Stimulated activated CD8-positive, alpha-beta memory T cell treated with anti-CD3 and anti-CD28 coated beads, Interleukin-15, amount 100 ng/mL, for 4 hours (primary cell): ENCODE data around the gene EPO.
A peak's percentile ranks its signal among the peaks of the same experiment; 100 is the strongest.

Experiments used
- DNase-seq, 2 donors: peaks; one replicate each; pipeline ENCODE4 v3.0.0-alpha.2; 2020; ENCODE audit warnings: low read depth in 2 of 2

Gene EPO

DNA sequence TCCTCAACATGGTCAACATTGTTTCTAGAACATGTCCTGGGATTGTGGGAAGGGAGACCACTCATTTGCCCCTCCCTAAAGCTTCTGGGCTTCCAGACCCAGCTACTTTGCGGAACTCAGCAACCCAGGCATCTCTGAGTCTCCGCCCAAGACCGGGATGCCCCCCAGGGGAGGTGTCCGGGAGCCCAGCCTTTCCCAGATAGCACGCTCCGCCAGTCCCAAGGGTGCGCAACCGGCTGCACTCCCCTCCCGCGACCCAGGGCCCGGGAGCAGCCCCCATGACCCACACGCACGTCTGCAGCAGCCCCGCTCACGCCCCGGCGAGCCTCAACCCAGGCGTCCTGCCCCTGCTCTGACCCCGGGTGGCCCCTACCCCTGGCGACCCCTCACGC is at the start of gene EPO:
Gene EPO, plus strand, starts transcription at position 190 of the 392 bp plus-strand sequence. CDS start 513 bp downstream, outside the sequence.
- DNase-seq, result no peak

DNA sequence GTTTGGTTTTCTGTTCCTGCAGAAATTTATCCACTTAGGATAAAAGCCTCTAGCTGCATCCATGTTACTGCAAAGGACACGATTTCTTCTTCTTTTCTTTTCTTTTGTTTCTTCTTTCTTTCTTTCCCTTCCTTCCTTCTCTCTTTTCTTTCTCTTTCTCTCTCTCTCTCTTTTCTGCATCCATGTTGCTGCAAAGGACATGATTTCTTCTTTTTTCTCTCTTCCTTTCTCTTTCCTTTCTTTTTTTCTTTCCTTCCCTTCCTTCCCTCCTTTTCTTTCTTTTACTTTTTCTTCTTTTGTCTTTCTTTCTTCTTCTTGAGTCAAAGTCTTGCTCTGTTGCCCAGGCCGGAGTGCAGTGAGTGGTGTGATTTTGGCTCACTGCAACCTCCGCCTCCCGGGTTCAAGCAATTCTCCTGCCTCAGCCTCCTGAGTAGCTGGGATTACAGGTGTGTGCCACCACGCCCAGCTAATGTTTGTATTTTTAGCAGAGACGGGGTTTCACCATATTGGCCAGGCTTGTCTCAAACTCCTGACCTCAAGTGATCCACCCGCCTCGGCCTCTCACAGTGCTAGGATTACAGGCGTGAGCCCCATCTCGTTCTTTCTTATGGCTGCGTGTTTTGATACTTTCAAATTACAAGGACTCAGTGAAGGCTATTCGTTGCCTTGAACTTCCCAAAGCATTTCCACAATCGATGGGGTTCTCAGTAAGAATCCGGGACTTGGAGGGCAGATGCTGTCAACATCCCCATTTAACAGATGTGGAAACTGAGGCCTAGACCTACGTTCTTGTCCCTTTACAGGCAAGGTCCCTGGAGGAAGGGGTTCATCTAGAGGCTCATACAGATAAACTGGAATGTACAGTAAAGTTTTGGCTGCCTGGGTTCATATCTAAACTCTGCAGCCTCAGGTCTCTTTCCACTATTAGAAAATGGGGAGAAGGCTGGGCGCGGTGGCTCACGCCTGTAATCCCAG is 48.6 kb upstream of the EPO start:
- no peak for DNase-seq

DNA sequence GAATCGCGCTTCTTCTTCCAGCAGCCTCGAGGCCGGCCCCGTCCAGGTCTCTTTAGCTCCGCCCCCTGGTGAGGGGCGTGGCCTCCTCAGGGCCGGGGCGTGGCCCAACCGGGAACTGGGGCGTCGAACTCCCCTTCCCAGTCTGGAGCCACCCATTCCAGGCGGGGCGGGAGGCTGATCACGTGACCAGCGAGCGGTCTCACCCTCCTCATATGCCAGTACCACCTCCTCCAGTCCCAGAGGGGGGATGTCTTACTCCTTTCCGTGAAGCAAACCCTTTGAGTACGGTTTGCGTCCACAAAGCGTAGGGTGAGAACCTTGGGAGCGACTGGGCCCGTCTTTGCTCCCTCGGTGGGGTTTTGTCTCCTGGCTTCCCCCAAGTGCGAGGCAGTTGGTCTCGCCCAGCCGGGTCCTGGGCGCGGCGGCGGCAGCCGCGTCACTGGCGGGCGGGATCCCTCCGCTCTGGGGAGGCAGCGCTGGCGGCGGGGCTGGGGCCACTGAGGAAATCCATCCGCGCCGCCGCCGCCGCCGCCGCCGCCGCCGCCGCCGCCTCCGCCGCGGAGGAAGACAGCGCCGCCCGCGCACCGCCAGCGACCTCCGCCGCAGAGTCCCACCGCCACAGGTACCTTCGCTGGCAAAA is 46.8 kb upstream of the EPO start, which contains the start of gene GNB2:
Gene GNB2, plus strand, starts transcription at position 439 of the 640 bp plus-strand sequence. CDS start 2,526 bp downstream, outside the sequence.
- DNase-seq, result peak; percentile 95 to 97

DNA sequence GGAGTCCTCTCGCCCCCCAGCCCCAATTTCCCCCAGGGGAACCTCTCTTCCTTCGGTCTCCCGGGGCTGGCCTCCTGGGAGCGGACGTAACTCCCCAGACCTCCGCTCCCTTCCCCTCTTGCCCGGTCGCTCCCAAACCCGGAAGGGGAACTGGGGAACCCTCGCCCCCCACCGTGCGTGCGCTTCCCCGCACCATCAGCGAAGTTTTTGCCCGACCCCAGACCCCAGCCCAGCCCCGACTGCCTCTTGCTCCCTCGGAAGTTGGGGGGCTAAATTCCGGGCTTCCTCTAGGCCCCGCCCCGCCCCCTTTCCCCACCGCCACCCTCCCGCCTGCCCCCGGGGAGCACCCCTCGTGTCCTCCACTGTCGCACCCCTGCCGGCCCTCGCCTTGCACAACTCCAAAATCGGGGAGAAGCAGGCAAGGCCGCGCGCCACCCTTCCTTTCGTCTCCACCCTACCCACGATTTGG is 46.3 kb upstream of the EPO start:
- no peak for DNase-seq

DNA sequence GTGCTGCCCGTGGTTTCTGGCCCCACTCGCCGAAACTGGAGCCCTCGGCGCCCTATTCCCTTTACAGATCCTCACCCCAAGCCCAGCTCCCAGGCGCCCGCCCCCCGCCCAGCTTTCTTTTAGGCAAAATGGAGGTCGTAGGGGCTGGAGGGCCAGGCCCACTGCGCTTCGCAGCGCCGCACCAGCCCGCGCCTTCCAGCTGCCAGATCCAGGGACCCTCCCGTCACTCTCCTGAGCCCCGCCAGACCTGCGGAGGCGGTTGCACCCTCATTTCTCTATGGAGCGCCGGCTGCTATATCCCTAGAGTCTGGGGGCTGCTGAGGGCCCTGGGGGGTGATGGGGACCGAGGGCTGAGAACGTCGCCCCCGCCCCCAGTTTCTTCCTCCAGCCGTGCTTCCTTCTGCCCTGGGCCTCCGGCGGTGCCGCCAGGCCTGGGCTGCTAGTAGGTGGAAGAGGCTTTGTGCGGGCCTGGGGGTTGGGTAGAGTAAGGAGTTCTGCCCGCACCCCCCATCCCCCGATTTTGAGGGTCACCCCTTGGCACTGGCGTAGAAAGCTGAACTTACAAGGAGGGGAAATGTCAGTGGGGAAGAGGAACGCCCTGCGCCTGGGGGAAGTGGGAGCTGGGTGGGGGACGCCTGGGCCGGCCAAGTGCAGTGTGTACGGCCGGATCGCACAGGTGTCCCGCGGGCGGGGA is 45.7 kb upstream of the EPO start:
- no peak for DNase-seq

DNA sequence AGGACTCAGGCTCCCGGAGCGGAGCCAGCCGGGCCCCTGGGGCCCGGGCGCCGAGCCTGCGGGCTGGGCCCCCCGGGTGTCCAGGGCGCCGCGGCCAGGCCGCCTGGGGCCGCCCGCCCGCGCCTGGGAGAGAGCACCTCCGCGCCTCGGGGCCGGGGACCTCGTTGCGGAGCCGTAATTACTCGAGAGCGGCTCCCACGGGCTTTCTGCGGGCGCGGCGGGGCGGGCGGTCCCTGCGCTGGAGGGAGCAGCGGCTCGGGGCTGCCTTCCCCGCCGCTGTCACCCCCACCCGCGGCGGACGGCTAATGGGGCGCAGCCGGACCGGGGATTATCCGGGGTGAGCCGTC is 45.2 kb upstream of the EPO start:
- DNase-seq, result no peak

DNA sequence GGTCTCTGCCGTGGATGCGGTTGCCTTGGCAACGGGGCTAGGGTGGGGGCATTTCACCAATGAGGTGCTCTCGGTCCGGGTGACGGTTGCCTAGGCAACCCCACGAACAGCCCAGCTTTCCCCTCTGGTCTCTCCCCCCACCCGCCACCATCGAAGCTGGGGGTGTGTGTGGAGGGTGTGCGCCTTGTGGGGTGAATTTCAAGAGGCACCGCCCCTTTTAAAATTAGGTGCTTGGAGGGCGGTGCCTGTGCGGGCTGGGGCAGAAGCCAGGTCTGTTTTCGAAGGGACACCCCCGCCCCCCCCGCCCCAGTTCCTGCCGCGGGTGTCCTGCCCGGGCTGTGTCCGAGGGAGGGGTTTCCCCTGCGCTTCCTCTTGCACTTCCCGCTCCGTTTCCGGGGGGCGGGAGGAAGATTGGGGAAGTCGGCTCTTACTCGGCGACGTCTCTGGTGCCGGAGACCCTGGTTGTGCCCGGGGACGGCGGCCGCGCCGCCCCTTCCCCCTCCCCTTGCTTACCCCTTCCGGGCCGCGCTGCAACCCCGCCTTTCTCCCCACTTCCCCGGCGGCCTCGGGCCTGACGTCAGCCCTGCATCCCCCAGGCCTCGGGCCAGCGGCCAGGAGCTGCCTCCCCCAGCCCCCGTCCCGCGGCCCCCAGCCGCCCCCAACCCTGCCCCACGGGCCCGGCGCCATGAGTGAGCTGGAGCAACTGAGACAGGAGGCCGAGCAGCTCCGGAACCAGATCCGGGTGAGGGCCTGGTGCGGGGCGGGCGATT is 44.5 kb upstream of the EPO start:
- peak; percentile 70 to 79 for DNase-seq

DNA sequence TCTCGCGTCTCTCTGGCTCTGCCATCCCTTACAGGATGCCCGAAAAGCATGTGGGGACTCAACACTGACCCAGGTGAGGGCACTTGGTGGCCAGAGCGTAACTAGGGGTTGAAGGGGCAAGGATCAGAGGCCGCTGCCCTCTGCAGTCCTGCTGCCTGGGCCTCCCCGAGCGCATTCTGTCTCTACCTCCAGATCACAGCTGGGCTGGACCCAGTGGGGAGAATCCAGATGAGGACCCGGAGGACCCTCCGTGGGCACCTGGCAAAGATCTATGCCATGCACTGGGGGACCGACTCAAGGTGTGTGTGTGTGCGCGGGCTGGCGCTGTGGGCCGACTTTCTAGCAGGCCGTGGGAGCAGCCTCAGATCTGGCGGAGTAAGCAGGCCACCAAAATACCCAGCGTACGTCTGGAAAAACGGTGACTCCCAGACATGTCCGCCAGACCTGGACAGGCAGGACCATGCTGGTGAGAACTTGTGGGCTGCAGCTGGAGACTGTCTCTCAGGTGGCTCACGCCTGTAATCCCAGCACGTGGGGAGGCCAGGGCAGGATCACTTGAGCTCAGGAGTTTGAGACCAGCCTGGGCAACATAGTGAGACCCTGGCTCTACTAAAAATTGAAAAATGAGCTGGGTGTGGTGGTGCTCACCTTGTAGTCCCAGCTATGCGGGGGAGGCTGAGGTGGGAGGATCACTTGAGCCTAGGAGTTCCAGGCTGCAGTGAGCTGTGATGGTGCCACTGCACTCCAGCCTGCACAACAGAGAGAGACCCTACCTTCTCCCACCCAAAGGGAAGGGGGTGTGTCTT is 43.6 kb upstream of the EPO start:
- DNase-seq, result no peak

DNA sequence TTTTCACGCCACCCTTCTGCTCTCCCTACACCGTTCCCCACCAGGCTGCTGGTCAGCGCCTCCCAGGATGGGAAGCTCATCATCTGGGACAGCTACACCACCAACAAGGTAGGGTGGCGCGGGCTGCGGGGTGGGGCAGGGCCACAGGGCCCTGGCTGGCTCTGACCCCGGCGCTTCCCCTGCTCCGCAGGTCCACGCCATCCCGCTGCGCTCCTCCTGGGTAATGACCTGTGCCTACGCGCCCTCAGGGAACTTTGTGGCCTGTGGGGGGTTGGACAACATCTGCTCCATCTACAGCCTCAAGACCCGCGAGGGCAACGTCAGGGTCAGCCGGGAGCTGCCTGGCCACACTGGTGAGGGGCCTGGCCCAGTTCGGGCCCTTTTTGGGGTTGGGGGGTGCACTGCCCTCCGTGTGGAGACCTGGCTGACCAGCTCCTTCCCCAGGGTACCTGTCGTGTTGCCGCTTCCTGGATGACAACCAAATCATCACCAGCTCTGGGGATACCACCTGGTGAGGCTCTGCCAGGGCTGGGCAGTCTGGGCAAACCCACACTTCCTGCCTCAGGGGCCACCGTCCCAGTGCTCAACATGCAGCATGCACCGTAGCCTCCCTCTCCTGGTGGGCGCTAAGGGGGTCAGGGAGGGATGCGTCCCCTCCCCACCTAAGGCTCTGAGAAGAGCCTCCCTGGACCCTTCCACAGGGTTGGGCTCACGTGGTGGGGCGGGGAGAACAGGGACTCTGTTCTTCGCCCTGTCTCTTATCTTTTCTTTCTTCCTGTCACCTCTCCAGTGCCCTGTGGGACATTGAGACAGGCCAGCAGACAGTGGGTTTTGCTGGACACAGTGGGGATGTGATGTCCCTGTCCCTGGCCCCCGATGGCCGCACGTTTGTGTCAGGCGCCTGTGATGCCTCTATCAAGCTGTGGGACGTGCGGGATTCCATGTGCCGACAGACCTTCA is 42.7 kb upstream of the EPO start:
- DNase-seq, result no peak

DNA sequence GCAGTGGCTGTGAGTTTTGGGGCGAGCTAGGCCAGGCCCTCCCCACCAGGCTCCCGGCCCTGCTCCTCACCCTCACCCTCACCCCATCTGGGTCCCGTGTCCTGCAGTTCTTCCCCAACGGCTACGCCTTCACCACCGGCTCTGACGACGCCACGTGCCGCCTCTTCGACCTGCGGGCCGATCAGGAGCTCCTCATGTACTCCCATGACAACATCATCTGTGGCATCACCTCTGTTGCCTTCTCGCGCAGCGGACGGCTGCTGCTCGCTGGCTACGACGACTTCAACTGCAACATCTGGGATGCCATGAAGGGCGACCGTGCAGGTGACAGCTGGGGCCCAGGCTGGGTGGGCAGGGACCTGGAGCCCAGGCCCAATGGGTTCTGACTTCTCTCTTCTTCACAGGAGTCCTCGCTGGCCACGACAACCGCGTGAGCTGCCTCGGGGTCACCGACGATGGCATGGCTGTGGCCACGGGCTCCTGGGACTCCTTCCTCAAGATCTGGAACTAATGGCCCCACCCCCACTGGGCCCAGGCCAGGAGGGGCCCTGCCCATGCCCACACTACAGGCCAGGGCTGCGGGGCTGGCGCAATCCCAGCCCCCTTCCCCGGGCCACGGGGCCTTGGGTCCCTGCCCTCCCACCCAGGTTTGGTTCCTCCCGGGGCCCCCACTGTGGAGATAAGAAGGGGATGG is 41.8 kb upstream of the EPO start:
- DNase-seq, result no peak

DNA sequence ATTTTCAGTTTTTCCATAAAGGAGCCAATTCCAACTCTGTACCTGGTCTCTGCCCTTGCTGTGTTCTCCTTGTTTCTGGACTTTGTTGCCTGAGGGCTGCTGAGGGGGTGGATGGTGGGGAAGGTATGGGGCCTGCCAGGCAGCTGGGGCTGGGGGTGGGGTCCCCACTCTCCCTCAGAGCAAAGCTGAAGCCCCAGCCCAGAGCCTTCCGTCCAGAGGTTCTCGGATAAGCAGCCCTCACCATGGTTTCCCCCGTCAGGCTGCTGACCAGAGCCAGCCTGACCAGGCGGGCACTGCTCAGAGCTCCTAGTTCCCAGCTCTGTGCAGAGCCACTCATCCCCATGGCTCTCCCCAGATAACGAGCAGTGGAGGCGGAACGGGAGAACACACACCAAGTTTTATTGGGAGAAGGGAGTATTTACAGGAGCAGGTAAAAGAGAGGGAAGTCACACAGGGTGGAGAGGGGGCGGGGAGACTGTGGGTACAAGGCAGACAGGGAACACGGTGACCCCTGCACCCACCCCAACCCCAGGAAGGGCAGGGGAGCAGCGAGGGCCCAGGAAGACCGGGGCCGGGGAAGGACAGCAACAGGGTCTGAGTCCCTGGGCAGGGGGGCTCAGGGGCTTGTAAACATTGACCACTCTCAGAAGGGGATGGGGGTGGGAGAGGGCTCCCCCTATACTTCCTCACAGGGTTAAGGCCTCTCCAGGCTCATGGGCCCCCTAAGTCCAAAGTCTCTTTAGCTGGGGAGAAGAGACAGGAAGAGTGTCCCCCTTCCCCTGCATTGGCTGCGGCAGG is 40.9 kb upstream of the EPO start:
- no peak for DNase-seq

DNA sequence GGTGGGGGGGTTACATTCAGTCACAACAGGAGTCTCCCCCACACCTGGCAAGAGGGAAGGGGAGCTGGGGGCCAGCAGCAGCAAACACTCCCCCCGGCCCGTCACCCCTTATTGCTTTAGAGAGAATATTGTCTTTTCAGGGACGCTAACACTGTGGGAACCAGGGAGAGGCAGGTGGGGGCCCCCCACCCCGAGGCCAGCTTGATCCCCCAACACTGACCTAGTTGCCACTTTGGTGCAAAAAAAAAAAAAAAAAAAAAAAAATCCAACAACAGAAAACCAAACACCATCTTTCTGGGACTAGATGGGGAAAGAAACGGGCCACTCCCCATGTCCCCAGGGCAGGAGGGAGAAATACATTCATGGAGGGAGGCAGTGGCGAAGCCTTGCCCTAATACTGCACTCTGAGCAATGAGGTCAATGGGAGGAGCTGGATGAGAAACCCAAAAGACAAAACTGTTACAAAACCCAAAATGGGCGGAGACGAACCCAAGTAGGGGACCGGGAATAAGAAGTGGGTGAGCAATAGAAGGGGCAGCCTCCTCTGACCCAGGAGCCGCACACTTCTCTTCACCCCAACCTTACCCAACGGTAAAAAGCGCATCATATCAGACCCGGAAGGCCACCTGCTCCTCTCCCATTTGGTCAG is 40.2 kb upstream of the EPO start:
- DNase-seq, result no peak

DNA sequence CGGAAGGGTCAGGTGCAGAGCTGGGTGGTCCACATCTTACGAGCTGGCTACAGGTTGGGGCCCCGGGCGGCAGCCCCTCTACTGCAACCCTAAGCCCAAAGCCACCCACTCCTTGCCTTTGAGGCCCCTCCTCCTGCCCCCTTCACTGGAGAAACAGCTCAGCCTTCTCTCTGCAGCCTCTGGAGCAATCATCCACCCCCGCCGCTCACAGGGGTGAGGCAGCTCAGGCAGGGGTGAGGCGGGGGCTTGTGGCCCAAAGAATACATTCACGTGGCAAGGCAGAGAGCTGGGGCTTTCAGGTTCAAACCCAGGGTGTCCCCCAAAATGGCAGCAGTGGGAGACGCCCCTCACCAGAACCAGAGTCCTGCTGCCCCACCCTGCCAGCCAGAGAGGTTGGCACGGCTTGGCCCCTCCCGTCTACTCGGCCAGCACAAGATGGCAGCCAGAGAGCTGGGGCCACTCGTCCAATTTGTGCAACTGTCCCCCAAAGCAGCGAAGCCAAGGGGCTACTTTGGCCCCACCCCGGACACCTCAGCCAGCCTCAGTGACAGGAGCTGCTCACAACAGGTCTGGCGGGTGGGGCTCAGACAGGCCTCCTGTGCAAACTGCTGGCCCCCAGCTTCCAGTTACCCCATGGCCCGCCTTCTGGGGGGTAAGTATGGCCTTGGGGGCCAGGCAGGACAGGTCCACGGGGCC is 39.5 kb upstream of the EPO start:
- no peak for DNase-seq

DNA sequence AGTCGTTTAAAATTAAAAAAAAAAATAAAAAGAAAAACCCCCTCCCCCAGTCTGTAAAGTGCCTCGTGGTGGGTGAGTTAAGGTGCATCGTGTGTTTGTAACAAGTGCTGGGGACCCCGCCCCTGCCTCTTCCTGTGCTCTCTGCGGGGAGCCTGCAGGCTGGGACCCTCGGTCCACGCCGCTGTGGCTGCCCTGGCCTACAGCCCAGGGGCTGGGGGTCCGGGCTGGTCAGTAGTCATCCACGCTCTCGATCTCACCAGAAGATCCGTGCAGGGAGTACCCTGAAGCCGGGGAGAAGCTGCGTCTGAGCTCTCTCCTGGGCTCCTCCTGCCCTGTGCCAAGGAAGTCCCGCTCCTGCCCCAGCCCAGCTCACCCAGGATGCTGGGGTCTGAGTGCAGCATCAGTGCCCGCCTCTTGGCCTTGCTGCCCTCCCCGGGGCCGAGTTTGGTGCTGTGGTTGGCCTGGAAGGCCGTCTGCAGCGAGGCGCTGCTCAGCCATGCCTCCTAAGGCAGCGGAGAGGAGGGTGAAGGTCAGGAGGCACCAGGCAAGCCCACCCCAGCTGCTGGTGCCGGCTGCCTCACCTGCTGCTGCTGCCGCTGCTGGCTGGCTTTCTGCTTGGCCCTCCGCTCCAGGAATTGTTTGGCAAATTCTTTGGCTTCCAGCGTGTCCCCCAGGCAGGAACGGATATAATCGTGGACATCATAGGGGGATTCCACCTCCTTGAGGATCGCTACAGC is 38.6 kb upstream of the EPO start:
- DNase-seq, result no peak

DNA sequence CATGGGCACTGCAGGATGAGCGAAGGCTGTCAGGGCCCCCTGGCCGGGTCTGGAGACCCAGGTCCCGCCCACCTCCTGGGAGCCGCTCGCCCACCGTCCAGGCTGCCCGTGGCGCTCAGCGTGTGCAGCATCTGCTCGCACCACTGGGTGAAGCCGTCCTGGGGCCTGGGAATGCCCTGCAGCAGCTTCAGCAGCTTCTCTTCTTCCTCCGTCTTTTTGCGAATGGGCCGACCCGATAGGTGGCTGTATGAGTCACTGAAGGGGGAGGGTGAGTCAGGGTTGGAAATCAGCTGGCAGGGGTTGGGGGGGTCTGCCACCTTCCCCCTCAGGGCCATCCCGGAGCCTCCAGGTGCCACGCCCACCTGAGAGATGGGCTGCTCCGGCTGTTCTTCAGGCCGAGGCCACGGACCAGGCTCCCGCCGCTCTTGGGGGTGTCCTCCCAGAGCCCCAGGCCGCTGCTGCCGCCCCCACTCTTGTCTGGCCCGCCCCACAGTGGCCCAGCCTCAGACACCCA is 38.0 kb upstream of the EPO start:
- no peak for DNase-seq
